NB4 (cell line): Measurements from ENCODE around the gene TMPRSS2.

Experiments used
- CTCF ChIP-seq: IDR thresholded peaks from one replicate; pipeline ENCODE4 v1.5.1; 2012; ENCODE audit warnings: low read depth, low read length
- MYC ChIP-seq: IDR thresholded peaks from 2 replicates; pipeline ENCODE4 v1.6.1; 2011; ENCODE audit warnings: low read depth, low read length
- POLR2A ChIP-seq: IDR thresholded peaks from 2 replicates; pipeline ENCODE4 v1.6.1; 2011; ENCODE audit warnings: mild to moderate bottlenecking; ENCODE audit not compliant: insufficient read length; ENCODE audit errors: extremely low read depth
- TF ChIP-seq, protein P1 (sequence below): IDR thresholded peaks from 2 replicates; pipeline ENCODE4 v1.6.1; 2011; ENCODE audit warnings: low read depth, low read length

DNA sequence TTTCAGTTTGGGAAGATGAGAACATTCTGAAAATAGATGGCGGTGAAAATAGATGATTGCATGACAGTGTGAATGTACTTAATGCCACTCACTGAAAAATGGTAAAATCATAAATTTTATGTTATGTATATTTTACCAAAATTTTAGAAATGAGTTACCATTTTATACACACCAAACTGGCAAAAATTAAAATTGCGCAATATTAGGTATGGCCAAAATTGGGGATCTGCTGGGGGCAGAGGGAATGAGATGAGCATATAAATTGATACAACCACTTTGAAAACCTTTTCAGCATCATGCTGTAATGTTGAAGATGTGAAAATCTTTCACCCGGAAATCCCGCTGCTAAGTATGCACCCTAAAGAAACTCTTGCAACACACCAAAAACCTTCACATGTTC lies 10.8 kb upstream of the TMPRSS2 start:
- TF ChIP-seq CTCF, result no peak
- no peak for TF ChIP-seq POLR2A
- no peak for TF ChIP-seq MYC
- TF ChIP-seq, protein P1, sequence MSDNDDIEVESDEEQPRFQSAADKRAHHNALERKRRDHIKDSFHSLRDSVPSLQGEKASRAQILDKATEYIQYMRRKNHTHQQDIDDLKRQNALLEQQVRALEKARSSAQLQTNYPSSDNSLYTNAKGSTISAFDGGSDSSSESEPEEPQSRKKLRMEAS, result no peak
